Left hindlimb (tissue), 1 donor: ENCODE results near the gene PTPN7.
A peak's percentile ranks its signal among the peaks of the same experiment; 100 is the strongest.
"Not testable (repeated sequence)": the region's sequence is repeated elsewhere in the genome, so short reads cannot be mapped to it uniquely, and the experiment has no call there.

ENCODE experiments used
- DNase-seq: peaks from one replicate; pipeline ENCODE4 v3.0.0-alpha.2; 2018

The PTPN7 gene

DNA sequence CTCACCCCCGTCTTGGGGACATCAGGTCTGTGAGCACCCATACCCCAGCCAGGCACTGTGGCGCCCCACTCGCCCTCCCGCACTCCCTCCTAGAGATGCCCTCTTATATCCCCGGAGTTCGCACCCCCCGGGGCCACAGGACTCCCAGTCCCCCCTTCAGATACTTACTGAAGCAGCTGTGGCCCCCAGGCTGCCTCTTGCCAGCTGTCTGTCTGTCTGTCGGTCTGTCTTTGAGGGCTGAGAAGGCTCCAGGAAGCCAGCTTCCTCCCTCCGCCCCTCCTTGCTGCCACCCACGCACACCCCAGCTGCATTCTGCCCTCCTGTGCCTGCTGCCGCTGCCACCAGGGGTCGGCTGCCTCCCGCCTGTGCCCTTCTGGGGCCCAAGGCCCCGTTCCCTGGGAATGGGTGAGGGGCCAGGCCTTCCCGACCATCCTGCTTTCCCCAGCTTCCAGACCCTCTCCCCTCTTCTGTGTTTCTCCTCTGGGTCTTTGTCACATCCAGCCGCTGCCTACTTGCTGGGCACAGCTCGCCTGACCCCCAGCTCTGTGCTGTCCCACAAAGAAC, at the start of gene PTPN7:
TSS of gene PTPN7 (minus strand) at position 226 of the 564 bp plus-strand sequence. CDS start 1,200 bp downstream, outside the sequence.
- DNase-seq: no peak

DNA sequence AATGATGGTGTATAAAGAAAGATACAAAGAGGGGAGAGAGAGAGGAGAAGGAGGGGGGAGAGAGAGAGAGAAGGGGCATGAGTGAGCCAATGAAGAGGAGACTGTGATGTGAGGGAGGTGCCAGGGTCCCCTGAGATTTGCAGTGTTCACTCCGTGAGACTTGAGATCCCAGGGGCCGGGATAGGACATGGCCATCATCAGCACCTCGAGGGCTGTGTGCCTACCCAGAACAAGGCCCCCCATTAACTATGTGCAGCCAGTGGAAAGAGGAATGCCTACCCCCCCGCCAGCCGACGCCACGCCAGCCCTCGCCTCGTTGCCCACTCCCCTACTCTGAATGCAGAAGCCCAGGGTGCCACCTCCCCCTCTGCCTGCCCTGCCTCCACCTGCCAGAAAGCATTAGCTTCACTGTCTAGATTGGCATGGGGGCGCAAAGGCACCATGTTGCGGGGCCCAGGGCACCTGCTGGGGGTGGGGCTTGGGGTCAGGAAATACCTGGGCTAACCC, 48.0 kb upstream of the PTPN7 start:
- DNase-seq: no peak

DNA sequence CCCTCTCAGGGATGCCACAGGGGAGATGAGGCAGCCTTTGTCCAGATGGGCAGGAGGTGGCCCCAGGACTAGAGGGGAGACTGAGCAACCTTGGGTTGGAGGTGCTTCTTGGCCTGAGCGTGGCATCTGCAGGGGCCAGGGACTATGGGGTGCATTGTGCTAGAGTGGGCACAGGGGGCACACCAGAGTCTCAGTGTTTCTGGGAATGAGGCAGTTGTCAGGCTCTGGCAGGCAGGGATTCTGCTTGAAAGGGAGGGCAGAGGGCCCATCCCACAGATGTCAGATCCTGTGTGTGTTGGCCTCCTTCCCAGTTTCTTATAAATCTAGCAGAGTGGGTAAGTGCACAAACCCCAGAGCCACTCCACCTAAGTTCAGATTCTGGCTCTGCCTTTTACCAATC, 46.9 kb upstream of the PTPN7 start:
- peak; percentile 53 for DNase-seq

DNA sequence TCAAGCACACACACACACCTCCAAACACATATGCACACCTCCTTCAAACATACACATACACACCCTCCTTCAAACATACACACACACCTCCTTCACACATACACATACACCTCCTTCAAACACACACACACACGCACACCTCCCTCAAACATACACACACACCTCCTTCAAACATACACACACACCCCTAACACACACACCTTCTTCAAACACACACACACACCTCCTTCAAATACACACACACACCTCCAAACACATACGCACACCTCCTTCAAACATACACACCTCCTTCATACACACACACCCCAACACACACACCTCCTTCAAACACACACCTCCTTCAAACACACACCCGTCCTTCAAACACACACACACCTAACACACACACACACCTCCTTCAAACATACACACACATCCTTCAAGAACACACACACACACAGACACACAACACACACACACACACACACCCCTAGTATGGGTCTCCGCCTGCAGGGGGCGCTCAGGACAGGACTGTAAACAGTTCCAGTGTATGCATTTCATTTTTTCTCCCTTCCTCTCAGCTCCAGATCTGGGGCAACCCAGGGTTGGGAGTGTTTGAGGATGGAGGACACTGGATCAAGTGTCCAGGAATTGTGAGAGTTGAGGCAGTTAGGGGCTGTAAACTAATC, 45.3 kb upstream of the PTPN7 start:
- DNase-seq: no peak

DNA sequence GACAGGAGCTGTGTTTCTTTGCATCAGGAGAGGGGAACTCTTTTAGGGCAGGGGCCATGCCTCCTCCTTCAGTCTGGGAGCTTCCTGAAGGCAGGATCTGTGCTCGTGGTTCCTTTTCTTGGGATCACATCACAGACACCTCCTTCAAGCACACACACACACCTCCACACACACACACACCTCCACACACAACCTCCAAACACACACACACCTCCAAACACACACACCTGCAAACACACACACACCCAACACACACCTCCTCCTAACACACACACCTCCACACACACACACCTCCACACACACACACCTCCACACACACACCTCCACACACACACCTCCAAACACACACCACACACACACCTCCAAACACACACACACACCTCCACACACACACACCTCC, 43.7 kb upstream of the PTPN7 start:
- DNase-seq: no peak

- DNase-seq: no peak
These were observed 43.0 kb upstream of the PTPN7 start for GRCh38 chr1:202203238-202204039.

DNA sequence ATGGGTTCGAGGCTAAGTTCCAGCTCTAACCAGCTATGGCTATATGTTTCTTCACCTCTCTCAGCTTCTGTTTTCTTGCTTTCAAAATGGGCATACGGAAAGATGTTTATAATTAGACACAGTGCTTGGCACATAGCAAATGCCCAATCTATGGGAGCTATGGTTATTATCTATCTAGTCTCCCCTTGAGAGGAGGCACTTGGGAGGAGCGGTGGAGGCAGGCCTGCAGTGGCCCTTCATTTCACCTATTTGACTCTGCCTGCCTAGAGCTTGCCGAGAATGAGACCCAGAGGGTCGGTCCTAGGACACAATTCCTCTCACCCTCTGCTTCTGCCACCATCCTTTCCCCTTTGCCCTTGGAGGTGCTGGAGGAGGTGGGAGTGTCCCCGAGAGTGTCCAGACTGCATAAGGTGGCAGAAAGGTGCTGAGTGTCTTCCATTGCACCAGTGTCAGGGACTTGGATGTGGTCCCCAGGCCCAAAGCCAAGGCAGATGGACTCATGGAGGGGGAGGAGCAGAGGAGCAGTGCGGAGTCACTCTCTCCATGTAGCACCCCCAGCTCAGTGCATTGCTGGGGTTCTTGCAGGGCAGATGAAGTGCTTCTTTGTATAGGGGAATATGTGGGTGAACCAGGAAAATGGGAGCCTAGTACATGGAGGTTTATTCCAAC, 42.2 kb upstream of the PTPN7 start:
- DNase-seq: no peak

- no peak for DNase-seq
These were observed 41.6 kb upstream of the PTPN7 start for GRCh38 chr1:202201971-202202370.

DNA sequence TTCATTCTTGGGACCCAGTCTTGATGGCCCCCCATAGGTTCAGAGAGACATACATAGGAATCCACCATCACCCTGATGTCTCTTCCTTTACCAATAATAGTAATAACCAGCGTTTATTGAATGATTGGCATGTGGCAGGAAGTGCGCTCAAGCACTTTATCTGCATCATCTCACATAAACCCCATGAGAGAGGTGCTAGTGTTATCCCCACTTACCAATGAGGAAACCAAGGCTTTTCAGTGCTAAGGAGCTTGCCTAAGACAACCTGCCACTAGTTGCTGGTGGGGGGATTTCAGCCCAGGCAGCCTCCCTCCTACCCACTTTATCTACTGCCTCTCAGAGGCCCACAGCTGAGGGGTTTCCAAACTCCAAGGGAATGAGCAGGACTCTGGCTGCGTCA, 40.9 kb upstream of the PTPN7 start:
- DNase-seq: no peak

DNA sequence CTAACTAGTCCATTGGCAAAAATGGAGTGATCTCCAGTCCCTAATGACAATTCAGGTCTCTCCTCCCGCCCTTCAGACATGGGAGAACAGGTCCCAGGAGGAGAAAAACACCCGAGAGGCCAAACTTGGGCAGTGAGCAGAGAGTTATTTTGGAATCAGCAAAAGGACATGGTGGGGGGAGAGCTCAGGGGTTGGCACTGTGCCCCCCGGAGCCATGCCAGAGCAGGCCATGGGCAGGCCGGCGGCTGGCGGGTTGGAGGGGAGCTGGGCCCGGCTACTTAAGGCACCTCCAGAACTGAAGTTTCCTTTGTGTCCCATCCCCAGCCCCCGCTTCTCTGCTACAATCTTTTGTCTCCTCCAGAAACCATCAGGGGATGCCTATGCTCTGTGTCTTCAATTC, 40.3 kb upstream of the PTPN7 start:
- DNase-seq: no peak

- no peak for DNase-seq
These were observed 39.7 kb upstream of the PTPN7 start for GRCh38 chr1:202200112-202200548.

- no peak for DNase-seq
These were observed 38.9 kb upstream of the PTPN7 start for GRCh38 chr1:202199040-202199889.

GRCh38 chr1:202198366-202198724, 37.9 kb upstream of the PTPN7 start:
- no peak for DNase-seq

DNA sequence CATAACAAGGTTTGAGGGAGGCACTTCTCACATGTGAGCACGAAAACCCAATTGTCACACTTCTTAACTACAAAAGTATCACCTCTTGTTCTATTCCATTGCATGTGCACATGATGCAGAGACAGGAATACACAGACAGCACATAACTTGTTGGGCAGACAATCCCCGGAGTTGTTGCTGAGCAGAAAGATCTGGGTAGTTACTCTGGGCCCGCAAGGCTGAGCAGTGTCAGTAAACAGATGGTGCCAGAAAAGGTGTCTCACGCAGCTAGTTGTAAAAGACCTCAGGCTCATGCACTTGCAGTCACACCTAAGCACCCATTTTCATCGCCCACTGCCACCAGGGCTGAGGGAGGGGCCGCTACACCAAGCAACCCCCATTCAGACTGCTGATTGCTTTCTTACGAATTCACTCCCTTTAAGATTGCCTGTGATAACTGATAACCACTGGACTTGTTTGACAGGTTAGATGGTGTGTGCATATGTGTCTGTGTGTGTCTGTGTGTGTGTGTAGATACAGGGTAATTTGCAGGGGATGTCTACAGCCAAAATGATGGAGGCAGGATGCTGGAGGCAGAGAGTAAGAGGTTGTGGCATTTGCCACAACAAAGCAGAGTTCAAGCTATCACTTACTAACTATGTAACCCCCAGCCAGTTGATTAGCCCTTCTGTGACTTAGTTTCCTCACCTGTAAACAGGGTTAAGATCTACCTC, 37.4 kb upstream of the PTPN7 start:
- no peak for DNase-seq

GRCh38 chr1:202194328-202194648, 33.9 kb upstream of the PTPN7 start:
- no peak for DNase-seq

DNA sequence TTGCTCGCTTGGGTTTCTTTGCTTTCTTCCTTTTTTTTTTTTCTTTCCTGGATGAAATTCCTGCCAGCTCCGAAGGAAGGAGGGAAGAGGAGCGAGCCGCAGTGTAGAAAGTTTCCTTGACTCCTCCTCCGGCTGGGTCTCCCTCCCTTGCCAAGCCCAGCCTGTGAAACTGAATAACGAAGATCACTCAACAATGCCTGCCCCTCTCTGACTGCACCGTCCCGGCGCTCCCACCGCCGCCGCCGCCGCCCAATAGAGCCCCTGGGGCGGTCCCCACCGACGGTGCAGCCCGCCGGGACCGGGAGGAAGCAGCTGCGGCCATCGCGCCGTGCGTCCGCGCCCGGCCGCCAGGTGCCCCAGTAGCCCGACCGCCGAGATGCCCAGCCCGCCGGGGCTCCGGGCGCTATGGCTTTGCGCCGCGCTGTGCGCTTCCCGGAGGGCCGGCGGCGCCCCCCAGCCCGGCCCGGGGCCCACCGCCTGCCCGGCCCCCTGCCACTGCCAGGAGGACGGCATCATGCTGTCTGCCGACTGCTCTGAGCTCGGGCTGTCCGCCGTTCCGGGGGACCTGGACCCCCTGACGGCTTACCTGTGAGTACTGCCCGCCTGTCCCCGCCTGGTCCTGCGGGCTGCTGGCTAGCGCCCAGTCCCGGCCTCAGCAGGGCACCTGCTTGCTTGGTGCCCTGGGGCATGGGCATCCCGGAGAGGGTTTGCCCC, 33.4 kb upstream of the PTPN7 start, which contains the start of gene LGR6:
TSS of gene LGR6 (plus strand) at position 186 of the 714 bp plus-strand sequence. CDS start at position 377, 191 bp downstream.
- DNase-seq: no peak

DNA sequence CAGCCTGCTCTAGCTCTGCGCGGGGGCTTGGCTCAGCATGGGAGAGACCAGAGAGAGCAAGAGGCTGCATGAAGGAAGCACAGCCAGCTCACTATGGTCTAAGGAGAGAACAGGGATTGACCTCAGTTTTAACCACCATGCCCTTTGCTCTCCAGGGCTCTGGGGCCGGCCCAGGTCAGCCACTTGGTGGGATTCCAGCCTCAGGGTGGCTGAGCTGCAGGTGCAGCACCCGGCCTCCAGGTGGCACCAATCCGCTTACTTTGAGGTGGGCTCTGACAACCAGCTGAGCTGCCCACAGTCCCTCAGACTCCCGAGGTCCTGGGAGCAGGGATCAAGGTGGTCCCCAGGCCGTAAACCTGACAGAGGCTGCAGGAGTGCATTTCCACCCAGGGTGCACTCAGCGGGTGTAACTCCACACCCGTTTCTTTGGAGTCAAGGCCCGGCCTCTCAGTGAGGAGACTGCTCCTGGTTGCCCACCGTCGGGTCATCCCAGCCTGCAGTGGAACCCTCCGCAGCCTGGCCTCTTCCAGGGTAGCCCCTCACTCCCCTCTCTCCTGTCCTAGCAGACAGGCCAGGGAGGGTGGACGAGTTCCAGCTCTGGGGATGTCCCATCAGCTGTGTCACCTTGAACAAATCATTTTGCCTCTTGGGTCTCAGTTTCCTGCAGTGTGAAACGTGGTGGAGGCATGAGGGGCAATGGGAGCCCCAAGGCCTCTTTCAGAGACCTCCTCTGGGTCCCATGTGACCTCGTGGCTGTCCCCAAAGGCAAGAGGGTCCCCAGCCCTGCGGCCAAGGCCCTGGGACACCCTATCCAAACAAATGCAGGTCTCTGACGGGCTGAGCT, 32.6 kb upstream of the PTPN7 start:
- peak; percentile 62 for DNase-seq

DNA sequence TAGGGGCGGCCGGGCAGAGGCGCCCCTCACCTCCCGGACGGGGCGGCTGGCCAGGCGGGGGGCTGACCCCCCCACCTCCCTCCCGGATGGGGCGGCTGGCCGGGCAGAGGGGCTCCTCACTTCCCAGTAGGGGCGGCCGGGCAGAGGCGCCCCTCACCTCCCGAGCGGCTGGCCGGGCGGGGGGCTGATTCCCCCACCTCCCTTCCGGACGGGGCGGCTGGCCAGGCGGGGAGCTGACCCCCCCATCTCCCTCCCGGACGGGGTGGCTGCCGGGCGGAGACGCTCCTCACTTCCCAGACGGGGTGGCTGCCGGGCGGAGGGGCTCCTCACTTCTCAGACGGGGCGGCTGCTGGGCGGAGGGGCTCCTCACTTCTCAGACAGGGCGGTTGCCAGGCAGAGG, 31.0 kb upstream of the PTPN7 start:
- not testable (repeated sequence) for DNase-seq

DNA sequence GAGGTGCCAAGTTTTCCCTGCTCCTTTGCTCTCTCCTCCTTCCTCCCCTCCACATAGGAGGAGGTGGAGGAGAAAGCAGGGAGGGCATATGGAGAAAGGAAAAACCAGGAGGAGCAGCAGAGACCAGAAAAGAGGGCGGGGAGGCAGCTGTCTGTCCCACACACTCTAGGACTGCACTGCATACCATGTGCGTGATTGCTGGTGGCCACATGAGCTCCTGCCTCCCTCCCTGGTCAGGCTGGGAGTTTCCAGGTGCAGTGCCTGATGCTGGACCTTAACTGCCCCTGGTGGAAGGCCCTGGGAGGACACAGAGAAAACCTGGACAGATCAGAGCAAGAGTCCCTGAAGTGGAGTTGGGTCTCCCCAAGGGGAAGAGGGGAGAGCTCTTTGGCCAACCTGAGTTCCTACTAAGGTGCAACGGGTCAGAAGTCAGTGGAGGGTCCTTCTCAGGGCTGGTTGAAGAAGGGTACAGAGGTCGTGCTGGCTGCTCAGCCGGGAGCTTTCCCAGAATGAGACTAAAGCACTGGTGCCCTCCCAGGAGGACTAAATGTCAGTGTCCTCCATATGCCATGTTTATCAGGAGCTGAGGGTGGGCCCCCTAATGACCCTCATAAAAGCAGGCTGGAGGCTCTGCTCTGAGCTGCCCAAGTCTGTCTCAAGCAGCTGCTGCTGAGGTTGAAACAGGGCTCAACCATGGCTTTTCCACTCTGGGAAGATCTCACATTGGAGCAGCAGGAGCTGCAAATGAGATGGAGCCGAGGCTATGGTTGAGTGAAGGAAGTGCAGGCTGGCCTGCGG, 29.7 kb upstream of the PTPN7 start:
- no peak for DNase-seq
